Neural progenitor cell (in vitro differentiated cells): Measurements from ENCODE around the gene PAQR8. TPM values are rescaled to one million over a fixed set of nuclear protein-coding genes. Genes with fewer than 3 reads are reported as not detected.

Experiments
- DNase-seq: peaks from one replicate; pipeline ENCODE4 v3.0.0-alpha.2; 2016; ENCODE audit warnings: low spot score
- H2AFZ ChIP-seq: fragments of 200-600 bp; sonication (generic); replicated peaks from 2 replicates; pipeline ENCODE4 v1.6.1; 2016; ENCODE audit warnings: antibody characterized with exemption
- H3F3A ChIP-seq: fragments of 200-600 bp; sonication (generic); 2 replicates; pipeline ENCODE4 v1.6.1; 2016; ENCODE audit warnings: antibody characterized with exemption, low read depth
- H3K27ac ChIP-seq: fragments of 200-600 bp; sonication (generic); 2 replicates; pipeline ENCODE4 v1.5.1; 2016; ENCODE audit warnings: mild to moderate bottlenecking
- H3K27me3 ChIP-seq: fragments of 200-600 bp; sonication (generic); 2 replicates; pipeline ENCODE4 v1.6.1; 2016; ENCODE audit warnings: mild to moderate bottlenecking, moderate library complexity
- H3K36me3 ChIP-seq: fragments of 200-600 bp; sonication (generic); 2 replicates; pipeline ENCODE4 v1.5.1; 2016
- H3K4me1 ChIP-seq: fragments of 200-600 bp; sonication (generic); 2 replicates; pipeline ENCODE4 v1.6.1; 2016; ENCODE audit warnings: mixed run types
- H3K4me2 ChIP-seq: fragments of 200-600 bp; sonication (generic); 2 replicates; pipeline ENCODE4 v1.6.1; 2016
- H3K4me3 ChIP-seq: fragments of 200-600 bp; sonication (generic); 2 replicates; pipeline ENCODE4 v1.5.1; 2016
- H3K79me2 ChIP-seq: fragments of 200-600 bp; sonication (generic); 2 replicates; pipeline ENCODE4 v1.6.1; 2016; ENCODE audit warnings: low read depth
- H3K9ac ChIP-seq: fragments of 200-600 bp; sonication (generic); 2 replicates; pipeline ENCODE4 v1.6.1; 2016
- H3K9me3 ChIP-seq: fragments of 200-600 bp; sonication (generic); 2 replicates; pipeline ENCODE4 v1.5.1; 2016; ENCODE audit warnings: low read depth
- H4K20me1 ChIP-seq: fragments of 200-600 bp; sonication (generic); 2 replicates; pipeline ENCODE4 v1.6.1; 2016; ENCODE audit warnings: low read depth
- H3K27ac Mint-ChIP-seq: 3 replicates; pipeline ENCODE4 v1.8.0; 2021; ENCODE audit warnings: mixed read lengths
- H3K27me3 Mint-ChIP-seq: 2 replicates; pipeline ENCODE4 v1.8.0; 2022; ENCODE audit warnings: low read depth, mild to moderate bottlenecking, inconsistent platforms, moderate library complexity, mixed read lengths; ENCODE audit not compliant: insufficient read depth
- H3K36me3 Mint-ChIP-seq: 3 replicates; pipeline ENCODE4 v1.8.0; 2021; ENCODE audit warnings: mixed read lengths
- H3K4me1 Mint-ChIP-seq: 3 replicates; pipeline ENCODE4 v1.8.0; 2021; ENCODE audit warnings: mixed read lengths
- H3K4me3 Mint-ChIP-seq: 3 replicates; pipeline ENCODE4 v1.8.0; 2021; ENCODE audit warnings: mild to moderate bottlenecking, moderate library complexity, mixed read lengths
- H3K9me3 Mint-ChIP-seq: 3 replicates; pipeline ENCODE4 v1.8.0; 2020; ENCODE audit warnings: mixed read lengths
- EZH2 ChIP-seq: fragments of 200-600 bp; sonication (generic); IDR thresholded peaks from 2 replicates; pipeline ENCODE4 v1.6.1; 2017; ENCODE audit warnings: antibody characterized with exemption, mild to moderate bottlenecking, moderate library complexity
- EZH2phosphoT487 ChIP-seq: fragments of 200-600 bp; sonication (generic); IDR thresholded peaks from 2 replicates; pipeline ENCODE4 v1.6.1; 2017; ENCODE audit warnings: antibody characterized with exemption
- total RNA-seq: library from RNA; depleted of rRNA; stranded (reverse); fragments of >200 nt; gene quantifications from 2 replicates; pipeline ENCODE4 v1.2.3, GENCODE V29; 2015; ENCODE audit warnings: low replicate concordance
- TF ChIP-seq, protein P1 (sequence below): fragments of 200-600 bp; sonication (generic); IDR thresholded peaks from 2 replicates; pipeline ENCODE4 v1.5.1; 2017; ENCODE audit warnings: antibody characterized with exemption, mild to moderate bottlenecking

PAQR8 gene
- total RNA-seq, 1 donor from 2014 or later = 16.9 TPM

DNA sequence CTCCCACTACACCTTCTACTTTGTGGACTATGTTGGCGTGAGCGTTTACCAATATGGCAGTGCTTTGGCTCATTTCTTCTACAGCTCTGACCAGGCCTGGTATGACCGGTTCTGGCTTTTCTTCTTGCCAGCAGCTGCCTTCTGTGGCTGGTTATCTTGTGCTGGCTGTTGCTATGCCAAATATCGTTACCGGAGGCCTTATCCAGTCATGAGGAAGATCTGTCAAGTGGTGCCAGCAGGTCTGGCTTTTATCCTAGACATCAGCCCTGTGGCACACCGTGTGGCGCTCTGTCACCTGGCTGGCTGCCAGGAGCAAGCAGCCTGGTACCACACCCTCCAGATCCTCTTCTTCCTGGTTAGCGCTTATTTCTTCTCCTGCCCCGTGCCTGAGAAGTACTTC lies 41.7 kb downstream of the PAQR8 start:
- peaks cover 3% of the 10 kb centered on the region for H4K20me1 ChIP-seq
- H3K27ac ChIP-seq = no peak overlapping the region
- H3K27ac Mint-ChIP-seq = no peak overlapping the region
- H3K4me1 Mint-ChIP-seq = peaks cover 7% of the 10 kb centered on the region
- H2AFZ ChIP-seq = no peak overlapping the region
- no peak overlapping the region for H3K4me3 ChIP-seq
- H3K9me3 ChIP-seq = no peaks in the 10 kb centered on the region
- no peaks in the 10 kb centered on the region for H3K27me3 ChIP-seq
- no peak overlapping the region for H3K4me3 Mint-ChIP-seq
- peaks cover 14% of the 10 kb centered on the region for H3K36me3 Mint-ChIP-seq
- no peak overlapping the region for H3K4me2 ChIP-seq
- no peak overlapping the region for H3K9ac ChIP-seq
- H3K9me3 Mint-ChIP-seq = no peaks in the 10 kb centered on the region
- H3K79me2 ChIP-seq = no peaks in the 10 kb centered on the region
- no peaks in the 10 kb centered on the region for H3K27me3 Mint-ChIP-seq
- TF ChIP-seq, protein P1, sequence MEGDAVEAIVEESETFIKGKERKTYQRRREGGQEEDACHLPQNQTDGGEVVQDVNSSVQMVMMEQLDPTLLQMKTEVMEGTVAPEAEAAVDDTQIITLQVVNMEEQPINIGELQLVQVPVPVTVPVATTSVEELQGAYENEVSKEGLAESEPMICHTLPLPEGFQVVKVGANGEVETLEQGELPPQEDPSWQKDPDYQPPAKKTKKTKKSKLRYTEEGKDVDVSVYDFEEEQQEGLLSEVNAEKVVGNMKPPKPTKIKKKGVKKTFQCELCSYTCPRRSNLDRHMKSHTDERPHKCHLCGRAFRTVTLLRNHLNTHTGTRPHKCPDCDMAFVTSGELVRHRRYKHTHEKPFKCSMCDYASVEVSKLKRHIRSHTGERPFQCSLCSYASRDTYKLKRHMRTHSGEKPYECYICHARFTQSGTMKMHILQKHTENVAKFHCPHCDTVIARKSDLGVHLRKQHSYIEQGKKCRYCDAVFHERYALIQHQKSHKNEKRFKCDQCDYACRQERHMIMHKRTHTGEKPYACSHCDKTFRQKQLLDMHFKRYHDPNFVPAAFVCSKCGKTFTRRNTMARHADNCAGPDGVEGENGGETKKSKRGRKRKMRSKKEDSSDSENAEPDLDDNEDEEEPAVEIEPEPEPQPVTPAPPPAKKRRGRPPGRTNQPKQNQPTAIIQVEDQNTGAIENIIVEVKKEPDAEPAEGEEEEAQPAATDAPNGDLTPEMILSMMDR = no peak
- TF ChIP-seq EZH2 (no peak), EZH2phosphoT487 (no peak)
- no peak for DNase-seq
- peaks cover 11% of the 10 kb centered on the region for H3K4me1 ChIP-seq
- peaks cover 3% of the 10 kb centered on the region for H3F3A ChIP-seq
- no peaks in the 10 kb centered on the region for H3K36me3 ChIP-seq

DNA sequence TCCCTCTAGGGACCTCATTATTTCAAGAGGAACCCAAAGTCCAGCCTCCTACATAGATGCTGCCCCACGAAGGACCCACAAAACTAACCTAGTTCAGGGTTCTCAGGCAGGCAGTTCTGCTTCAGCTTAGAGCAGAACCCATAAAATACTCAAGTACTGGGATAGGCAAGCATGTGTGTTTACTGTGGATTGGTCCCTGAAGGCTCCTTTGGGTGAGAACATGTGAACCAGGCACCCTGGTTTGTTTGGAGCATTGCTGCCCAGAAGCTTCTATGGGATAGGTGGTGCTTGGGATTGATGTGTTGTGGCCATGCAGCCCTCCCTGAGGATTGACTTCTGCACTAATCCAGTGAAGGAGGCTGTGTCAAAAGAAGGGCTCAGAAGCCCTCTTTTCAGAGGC lies 43.3 kb downstream of the PAQR8 start:
- no peak for DNase-seq
- H3K4me3 Mint-ChIP-seq = no peak overlapping the region
- Histone ChIP-seq H3K36me3 (no peaks in the 10 kb centered on the region), H4K20me1 (no peaks in the 10 kb centered on the region), H3F3A (peaks cover 2% of the 10 kb centered on the region), H3K9ac (no peak overlapping the region), H2AFZ (no peak overlapping the region), H3K4me3 (no peak overlapping the region), H3K4me1 (peaks cover 9% of the 10 kb centered on the region), H3K9me3 (no peaks in the 10 kb centered on the region), H3K4me2 (no peak overlapping the region), H3K79me2 (no peaks in the 10 kb centered on the region), H3K27ac (no peak overlapping the region), H3K27me3 (no peaks in the 10 kb centered on the region)
- H3K27ac Mint-ChIP-seq = no peak overlapping the region
- H3K9me3 Mint-ChIP-seq = no peaks in the 10 kb centered on the region
- peaks cover 14% of the 10 kb centered on the region for H3K36me3 Mint-ChIP-seq
- no peaks in the 10 kb centered on the region for H3K27me3 Mint-ChIP-seq
- H3K4me1 Mint-ChIP-seq = no peaks in the 10 kb centered on the region
- TF ChIP-seq EZH2 (no peak), EZH2phosphoT487 (no peak)
- TF ChIP-seq, protein P1 = no peak

DNA sequence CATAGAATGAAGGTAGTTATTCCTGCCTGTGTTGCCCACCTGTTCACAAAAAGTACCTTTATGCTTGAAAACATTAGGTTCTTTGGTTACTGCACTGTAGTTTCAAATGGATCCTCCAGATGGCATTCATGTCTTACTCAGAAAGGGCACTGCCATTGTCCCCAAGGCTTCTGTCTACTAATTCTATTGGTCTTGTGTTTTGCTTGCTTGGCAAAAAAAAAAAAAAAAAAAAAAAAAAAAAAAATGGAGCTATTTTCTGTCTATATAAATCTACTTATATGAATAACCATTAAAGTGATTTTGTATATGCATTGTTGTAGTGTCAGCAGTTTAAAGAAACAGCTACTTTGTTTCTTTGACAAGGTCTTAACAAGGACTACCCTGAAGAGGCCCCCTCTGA lies 45.5 kb downstream of the PAQR8 start:
- no peak overlapping the region for H3K27ac ChIP-seq
- H3K79me2 ChIP-seq = no peaks in the 10 kb centered on the region
- Mint-ChIP-seq H3K4me3 (no peak overlapping the region), H3K27ac (no peak overlapping the region), H3K36me3 (peaks cover 14% of the 10 kb centered on the region), H3K4me1 (no peaks in the 10 kb centered on the region), H3K27me3 (no peaks in the 10 kb centered on the region), H3K9me3 (no peaks in the 10 kb centered on the region)
- no peaks in the 10 kb centered on the region for H3K36me3 ChIP-seq
- no peak for TF ChIP-seq EZH2phosphoT487
- TF ChIP-seq, protein P1 = peak; percentile 65
- peaks cover 9% of the 10 kb centered on the region for H3K4me1 ChIP-seq
- H3K27me3 ChIP-seq = no peaks in the 10 kb centered on the region
- H3K4me2 ChIP-seq = no peak overlapping the region
- no peaks in the 10 kb centered on the region for H4K20me1 ChIP-seq
- no peak overlapping the region for H3K9ac ChIP-seq
- DNase-seq = peak; percentile 77
- H3K9me3 ChIP-seq = no peaks in the 10 kb centered on the region
- no peak overlapping the region for H2AFZ ChIP-seq
- no peak overlapping the region for H3K4me3 ChIP-seq
- no peaks in the 10 kb centered on the region for H3F3A ChIP-seq
